Smooth muscle cell of the pulmonary artery (primary cell): Measurements from ENCODE around the gene TRA2A. TPM values are rescaled to one million over a fixed set of nuclear protein-coding genes. Genes with fewer than 3 reads are reported as not detected.

Source experiments
- total RNA-seq: library from RNA; depleted of rRNA; stranded (reverse); fragments of >200 nt; gene quantifications from 2 replicates; pipeline ENCODE4 v1.2.3, GENCODE V29; 2014

TRA2A gene
- 22.9 and 24.2 TPM in 2 replicates for total RNA-seq

DNA sequence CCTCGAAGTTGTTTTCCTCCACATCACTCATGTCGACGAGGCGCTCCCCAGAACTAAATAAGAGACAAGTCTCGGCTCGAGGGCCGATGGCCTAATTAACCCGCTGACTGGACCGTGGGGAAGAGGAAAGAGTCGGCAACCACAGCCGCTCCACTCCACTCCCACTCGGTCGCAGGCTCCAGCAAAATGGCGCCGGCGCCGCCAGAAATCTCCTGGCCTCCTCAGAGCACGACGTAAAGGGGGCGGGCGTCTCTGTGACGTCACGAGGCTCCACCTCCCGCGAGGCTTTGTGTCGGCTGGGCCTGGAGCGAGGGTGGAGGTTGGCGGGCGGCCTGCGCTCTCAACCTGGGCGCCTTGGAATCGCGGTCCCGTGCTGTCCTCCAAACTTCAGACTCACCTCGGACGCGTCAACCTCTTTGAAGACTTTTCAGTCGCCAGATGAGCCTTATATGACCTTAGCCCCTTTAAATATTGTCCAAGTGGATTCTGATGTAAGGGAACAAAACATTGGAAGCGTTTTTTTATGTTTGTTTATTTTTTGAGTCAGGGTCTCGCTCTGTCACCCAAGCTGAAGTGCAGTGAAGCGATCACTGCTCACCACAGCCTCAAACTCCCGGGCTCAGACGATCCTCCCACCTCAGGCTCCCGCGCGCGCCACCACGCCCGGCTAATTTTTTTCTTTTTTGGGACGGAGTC is at the start of gene TRA2A:
Gene TRA2A (minus strand): TSS at position 188 of the 696 bp plus-strand sequence. CDS start 157 bp downstream, at position 31.

DNA sequence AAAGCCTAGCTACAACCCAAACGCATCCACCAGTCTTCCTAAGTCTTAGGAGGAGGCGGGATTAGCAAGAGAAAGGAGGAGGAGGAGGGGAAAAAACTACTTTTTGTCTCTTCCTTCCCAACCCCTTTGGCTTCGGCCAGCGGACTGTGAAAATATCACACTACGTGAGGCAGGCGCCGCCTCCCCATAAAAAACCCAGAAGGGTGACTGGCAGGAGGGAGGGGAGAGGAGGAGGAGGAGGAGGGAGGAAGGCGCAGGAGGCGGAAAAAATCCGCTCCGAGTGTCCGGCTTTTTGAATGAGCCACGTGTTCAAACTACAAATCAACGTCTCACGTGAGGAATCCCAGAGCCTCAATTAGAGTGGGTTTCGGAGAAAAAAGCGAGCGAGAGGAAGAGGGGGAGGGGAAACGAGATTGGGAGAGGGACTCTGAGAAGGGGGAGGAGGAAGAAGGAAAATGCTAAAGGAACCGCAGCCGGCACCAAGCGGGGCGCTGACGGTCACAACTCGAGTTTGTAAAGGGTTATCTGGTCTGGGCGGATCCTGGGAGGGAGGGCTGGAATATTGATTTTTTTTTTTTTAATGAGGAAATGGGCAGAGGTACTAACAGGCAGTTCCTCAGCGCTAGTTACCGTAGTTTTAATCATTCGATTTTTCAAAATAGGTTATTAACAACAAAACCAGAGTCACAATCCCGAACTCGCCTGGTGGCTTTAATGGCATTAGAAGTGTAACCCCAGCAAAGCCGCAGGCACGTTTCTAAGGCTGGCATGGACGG is 61.3 kb downstream of the TRA2A start, which contains the start of gene IGF2BP3:
Gene IGF2BP3 (minus strand): TSS at position 162 of the 776 bp plus-strand sequence. CDS start 381 bp downstream, outside the sequence.

Other genes with a start within 250 kb of the TRA2A start
- gene MALSU1, start 232.6 kb downstream of the TRA2A start, total RNA-seq, result 84.1 and 94.2 TPM in 2 replicates
- 20.2 and 77.8 TPM in 2 replicates for gene IGF2BP3, start 61.5 kb downstream of the TRA2A start, total RNA-seq
- 8.3 and 8.7 TPM in 2 replicates for gene CCDC126, start 65.4 kb upstream of the TRA2A start, total RNA-seq
- gene FAM221A, start 148.2 kb upstream of the TRA2A start, total RNA-seq, result 1.4 and 1.5 TPM in 2 replicates
- not detected in 2 replicates for gene STK31, start 178.2 kb upstream of the TRA2A start, total RNA-seq